Measurements from ENCODE around the gene RAB8B.

Gene RAB8B

GRCh38 chr15:63238796-63239195 is 49.4 kb downstream of the RAB8B start:
- peak in 1 of 2 experiments; percentile 7 for DNase-seq

GRCh38 chr15:63240109-63240508 is 50.7 kb downstream of the RAB8B start:
- DNase-seq = no peak

GRCh38 chr15:63241316-63241715 is 51.9 kb downstream of the RAB8B start:
- no peak for DNase-seq

DNA sequence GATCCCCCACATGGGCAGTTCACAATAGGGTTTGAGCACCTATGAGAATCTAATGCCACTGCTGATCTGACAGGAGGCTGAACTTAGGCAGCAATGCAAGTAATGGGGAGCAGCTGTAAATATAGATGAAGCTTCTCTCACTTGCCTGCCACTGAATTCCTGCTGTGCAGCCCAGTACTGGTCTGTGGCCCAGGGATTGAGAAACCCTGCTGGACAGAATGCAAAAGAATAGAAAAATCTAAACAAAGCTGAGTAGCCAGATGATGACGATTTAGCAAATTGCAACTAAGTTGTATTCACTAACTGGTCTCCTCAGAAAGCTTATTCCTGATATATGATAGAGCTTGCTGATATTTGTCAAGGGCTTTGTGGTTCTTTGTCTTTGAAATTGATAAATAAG is 53.7 kb downstream of the RAB8B start:
- DNase-seq = no peak

DNA sequence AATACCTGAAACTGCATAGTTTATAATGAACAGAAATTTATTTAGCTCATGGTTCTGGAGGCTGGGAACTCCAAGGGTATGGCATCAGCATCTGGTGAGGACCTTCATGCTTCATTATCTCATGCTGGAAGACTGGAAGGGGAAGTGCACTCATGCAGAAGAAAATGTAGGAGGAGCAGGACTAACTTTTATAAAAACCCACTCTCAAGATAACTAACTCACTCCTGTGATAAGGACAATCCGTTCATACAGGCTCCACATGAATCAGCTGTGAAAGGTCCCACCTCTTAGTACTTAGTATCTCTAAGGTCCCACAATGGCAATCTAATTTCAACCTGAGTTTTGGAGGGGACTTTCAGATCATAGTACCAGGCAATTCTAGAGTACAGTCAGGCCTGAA is 54.4 kb downstream of the RAB8B start:
- DNase-seq = peak in 1 of 2 experiments; percentile 3

DNA sequence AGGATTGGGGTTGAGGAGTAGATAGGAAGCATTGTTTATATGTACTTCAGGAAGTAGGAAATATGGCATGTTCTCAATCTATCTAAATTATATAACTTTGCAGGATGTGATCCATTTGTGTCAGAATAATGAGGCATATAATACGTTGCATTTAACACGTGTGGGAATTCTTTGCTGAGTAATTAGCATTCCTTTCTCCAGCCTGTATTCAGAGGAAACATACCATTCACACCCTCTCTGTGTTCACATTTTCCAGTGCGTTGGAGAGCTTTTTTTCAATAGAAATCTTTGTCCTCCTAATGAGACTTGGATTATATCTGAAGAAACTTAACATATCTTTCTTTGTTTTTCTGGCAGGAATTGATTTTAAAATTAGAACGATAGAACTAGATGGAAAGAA is 55.0 kb downstream of the RAB8B start:
- no peak for DNase-seq

DNA sequence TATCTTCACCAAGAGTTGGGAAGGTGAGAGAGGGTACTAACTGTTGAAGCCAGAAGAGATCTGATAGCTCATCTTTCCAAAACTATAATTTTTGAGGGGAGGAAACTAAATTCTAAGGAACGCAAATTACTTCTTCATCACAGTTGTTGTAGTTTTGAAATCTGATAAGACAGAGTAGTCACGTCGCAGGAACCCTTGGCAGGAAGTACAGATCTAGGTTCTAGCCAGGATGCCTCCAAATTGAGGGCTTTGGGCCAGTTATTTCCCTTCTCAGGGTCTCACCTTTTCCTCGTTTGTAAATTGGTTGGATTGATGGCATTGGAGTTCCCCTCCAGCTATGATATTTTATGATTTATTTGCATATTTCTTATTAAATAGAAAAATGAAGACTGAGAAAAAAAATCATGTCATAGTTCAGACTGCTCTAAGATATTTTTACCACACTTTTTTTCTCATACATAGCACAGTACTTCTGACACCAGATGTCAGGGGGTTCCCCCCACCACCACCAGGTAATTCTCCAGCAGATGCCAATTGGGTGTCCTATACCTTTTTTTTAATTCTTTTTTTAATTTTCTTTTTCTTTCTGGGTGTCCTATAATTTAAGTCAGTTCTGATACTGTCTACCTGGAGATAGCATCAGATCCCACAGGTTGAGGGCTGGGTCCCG is 55.7 kb downstream of the RAB8B start:
- DNase-seq = no peak

DNA sequence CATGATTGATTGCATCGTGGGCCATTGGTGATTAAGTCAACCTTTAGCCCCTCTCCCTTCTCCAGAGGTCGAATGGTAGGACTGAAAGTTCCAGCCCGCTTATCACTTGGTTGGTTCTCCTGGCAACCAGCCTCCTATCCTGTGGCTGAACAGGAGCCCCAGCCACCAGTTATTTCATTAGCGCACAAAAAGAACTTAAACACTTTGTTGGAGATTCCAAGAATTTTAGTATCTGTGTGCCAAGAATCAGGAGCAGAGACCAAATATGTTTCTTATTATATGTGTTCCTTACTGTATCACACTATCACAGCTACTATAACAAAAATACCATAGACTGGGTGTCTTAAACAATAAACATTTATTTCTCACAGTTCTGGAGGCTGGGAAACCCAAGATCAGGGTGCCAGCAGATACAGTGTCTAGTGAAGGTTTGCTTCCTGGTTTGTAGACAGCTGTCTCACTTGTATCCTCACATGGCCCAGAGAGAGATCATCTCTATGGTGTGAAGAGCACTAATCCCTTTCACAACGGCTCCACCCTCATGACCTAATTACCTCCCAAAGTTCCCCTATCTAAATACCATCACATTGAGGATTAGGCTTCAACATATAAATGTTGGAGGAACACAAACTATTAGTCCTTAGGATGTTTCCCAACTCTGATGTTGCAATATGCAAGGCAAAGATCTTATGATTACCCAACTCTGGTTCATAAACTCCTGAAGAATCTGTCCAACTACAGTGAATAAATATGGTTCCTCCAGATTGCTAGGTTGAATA is 57.5 kb downstream of the RAB8B start:
- peak; percentile 22 to 37 for DNase-seq

- DNase-seq = no peak
These were observed 61.0 kb downstream of the RAB8B start for GRCh38 chr15:63250312-63250965.

DNA sequence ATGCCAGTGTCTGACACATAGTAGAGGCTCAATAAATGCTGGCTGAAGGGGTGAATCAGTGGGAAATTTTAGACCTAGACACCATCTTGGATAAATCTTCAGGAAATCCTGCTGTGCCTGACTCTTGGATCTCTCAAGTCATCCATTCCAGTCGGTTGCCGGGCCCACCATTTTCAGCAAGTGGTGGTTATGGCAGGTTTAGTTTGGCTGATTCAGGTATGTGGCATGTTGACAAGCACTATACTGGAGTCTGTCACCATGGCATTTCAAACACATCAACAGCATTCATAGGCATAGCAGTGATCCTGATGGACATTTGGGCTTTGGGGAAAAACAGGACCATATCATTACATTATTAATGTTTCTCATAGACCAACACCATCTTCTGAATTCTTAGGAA is 62.3 kb downstream of the RAB8B start:
- DNase-seq = no peak

GRCh38 chr15:63252292-63252691 is 62.9 kb downstream of the RAB8B start:
- DNase-seq = no peak

- DNase-seq = no peak
These were observed 65.6 kb downstream of the RAB8B start for GRCh38 chr15:63254991-63255390.

GRCh38 chr15:63255489-63255990 is 66.1 kb downstream of the RAB8B start:
- DNase-seq = no peak

DNA sequence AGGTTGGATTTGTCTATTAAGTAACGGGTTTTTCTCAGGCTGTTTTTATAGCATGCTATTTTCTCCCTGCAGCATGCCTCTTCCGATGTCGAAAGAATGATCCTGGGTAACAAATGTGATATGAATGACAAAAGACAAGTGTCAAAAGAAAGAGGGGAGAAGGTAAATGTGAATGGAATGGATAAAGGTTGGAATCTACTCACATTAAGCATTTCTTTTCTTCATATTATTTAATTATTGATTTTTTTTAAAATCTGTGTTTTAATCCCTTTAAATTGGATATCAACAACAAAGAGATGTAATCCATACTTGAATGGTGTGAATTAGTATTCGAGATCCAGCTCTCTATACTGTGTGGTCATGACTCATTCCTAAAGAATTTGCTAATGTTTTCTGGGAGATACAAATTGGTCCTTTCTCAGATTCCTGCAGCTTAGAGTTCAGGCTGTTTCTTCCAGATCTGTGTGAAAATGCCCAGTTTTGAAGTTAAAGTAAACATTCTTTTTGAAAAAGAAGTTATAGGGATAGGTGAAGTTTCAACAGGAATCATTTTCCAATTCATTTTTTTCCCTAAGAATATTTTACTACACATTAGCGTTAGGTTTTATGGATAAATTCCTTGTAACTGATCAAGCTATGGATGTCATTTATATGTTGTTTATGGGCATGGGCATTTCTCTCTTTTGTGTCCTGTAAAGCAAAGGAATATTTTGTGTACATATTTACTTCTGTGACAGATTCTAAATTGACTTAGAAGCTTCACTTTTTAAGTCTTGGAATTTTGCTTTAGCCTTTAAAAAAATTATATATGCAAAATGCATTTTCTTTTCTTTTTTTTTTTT is 67.2 kb downstream of the RAB8B start:
- DNase-seq = no peak

GRCh38 chr15:63258658-63259057 is 69.3 kb downstream of the RAB8B start:
- DNase-seq = no peak

DNA sequence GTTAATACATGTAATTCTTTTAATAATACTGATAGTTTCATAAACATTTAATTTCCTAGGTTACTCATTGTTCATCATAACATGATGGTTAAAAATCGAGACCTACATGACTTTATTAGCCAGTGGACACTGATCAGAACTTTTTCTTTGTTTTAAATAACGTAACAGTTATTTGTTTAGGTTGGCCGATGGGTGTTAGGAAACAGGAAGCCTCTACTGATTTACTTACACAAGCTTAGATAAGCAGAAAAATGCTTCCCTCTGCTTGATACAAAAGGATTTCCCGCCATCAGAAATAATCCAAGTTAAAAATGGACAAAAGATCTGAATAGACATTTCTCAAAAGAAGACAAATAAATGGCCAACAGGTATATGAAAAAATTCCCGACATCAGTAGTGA is 71.4 kb downstream of the RAB8B start:
- no peak for DNase-seq

DNA sequence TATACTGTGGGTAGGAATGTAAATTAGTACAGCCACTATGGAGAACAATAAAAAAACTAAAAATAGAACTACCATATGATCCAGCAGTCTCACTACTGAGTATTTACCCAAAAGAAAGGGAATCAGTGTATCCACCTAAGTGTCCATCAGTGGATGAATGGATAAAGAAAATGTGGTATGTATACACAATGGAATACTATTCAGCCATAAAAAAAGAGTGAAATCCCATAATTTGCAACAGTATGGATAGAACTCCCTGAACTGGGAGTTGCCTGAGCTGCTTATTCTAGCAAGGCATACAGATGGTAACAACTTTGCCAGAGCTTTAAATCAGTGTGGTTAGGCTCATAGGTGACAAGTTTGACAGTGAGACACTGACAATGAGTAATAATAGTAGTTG is 71.9 kb downstream of the RAB8B start:
- no peak for DNase-seq

DNA sequence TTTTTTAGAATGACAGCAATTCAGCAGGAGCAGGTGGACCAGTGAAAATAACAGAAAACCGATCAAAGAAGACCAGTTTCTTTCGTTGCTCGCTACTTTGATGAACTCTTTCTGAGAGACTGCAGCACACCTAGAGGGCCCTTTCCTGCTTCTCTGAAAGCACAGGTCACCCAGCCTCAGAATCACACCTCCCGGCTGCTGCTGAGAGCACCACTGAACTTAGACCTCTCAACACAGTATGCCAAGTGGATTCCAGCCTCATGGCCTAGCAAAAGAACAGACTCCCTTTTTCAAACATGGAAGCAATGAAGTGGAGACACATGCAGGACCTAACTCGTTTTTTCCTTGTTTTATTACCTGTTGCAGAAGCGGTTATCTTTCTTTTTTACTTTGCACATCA is 74.1 kb downstream of the RAB8B start:
- no peak for DNase-seq

GRCh38 chr15:63264688-63265293 is 75.4 kb downstream of the RAB8B start:
- no peak for DNase-seq

DNA sequence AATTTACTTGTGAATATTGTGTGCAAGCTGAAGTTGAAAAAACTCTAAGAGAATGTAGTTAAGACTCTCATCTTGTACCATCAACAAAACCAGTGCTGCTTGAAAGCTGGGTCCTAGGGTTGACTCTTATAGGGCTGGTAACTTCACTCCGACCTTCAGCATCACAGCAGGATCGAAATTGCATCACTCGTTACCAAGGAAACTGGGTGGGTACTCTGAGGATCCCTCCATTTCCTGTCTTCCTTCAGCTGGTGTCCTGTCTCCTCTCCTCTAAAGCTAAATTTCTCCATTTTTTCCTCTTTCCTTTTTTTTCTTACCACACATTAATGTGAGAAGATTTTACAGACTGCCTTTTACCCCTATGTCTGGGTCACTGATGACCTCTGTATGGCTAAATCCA is 85.0 kb downstream of the RAB8B start:
- no peak for DNase-seq

DNA sequence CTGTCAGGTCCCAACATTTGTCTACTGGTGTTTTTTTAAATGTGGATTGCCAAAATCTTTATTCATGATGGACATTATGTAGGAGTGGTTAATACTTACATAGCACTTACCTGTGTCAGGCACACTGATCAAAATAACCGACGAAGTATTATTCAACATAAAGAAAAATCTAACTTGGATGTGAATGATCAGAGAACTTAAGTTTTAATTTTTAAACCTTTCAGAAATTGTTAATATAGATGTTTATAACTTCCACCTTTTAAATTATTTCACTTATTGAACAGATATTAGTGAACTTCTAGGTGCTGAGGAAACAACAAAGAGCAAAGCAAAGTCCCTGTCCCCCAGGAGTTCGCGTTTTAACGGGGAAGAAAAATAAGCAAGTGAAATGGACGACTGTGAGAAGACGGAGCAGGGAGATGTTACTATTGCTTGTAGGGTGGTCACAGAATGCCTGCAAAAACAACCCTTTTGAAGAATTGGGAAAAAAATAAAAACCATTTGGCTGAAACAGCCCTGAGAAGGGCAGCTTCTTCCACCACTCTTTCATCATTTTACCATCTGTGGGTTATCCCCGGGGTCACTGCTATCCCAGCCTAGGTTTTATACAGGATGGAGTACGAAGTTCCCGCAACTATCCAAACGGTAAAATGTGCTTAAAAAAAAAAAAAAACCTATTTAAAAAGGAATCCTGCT is 87.1 kb downstream of the RAB8B start:
- DNase-seq = peak; percentile 25 to 46

All from Kasumi-1 (cell line).